Neural cell (in vitro differentiated cells): ENCODE results near the gene ATXN2L. TPM values are rescaled to one million over a fixed set of nuclear protein-coding genes. Genes with fewer than 3 reads are reported as not detected.

Experiments used
- H2AFZ ChIP-seq: fragments of 200-600, 300-800 bp; sonication (generic), shearing (Covaris generic); 2 replicates; pipeline ENCODE4 v1.6.0; 2014; ENCODE audit warnings: low read depth, mild to moderate bottlenecking, antibody characterized with exemption, low read length, moderate library complexity
- H3F3A ChIP-seq: fragments of 200-600 bp; shearing (Covaris generic); 2 replicates; pipeline ENCODE4 v1.6.1; 2016; ENCODE audit warnings: mild to moderate bottlenecking, moderate library complexity, mixed read lengths, antibody characterized with exemption, low read length; ENCODE audit not compliant: insufficient read depth, poor library complexity, severe bottlenecking
- H3K27ac ChIP-seq: fragments of 200-600, 300-800 bp; sonication (generic), shearing (Covaris generic); 2 replicates; pipeline ENCODE4 v1.5.1; 2014; ENCODE audit warnings: mild to moderate bottlenecking, low read length, moderate library complexity
- H3K27me3 ChIP-seq: fragments of 300-800, 200-600 bp; sonication (generic), shearing (Covaris generic); 2 replicates; pipeline ENCODE4 v1.6.0; 2014; ENCODE audit warnings: mild to moderate bottlenecking, low read depth, low read length, moderate library complexity; ENCODE audit not compliant: insufficient read depth
- H3K36me3 ChIP-seq: fragments of 300-800, 200-600 bp; sonication (generic), shearing (Covaris generic); 2 replicates; pipeline ENCODE4 v1.5.1; 2014; ENCODE audit warnings: mild to moderate bottlenecking, antibody characterized with exemption, low read length, moderate library complexity; ENCODE audit not compliant: insufficient read depth
- H3K4me2 ChIP-seq: fragments of 300-800, 200-600 bp; sonication (generic), shearing (Covaris generic); 2 replicates; pipeline ENCODE4 v1.6.0; 2014; ENCODE audit warnings: mild to moderate bottlenecking, low read length
- H3K4me3 ChIP-seq: fragments of 300-800, 200-600 bp; sonication (generic), shearing (Covaris generic); 2 replicates; pipeline ENCODE4 v1.5.1; 2014; ENCODE audit warnings: mild to moderate bottlenecking, low read length, moderate library complexity
- H3K79me2 ChIP-seq: fragments of 200-600 bp; shearing (Covaris generic); replicated peaks from 2 replicates; pipeline ENCODE4 v1.6.0; 2014; ENCODE audit warnings: mild to moderate bottlenecking, low read length, moderate library complexity; ENCODE audit not compliant: insufficient read depth
- H3K9ac ChIP-seq: fragments of 300-800, 200-600 bp; sonication (generic), shearing (Covaris generic); 2 replicates; pipeline ENCODE4 v1.6.1; 2016; ENCODE audit warnings: mild to moderate bottlenecking, low read length, mixed read lengths
- H3K9me2 ChIP-seq: fragments of 200-600 bp; shearing (Covaris generic); 2 replicates; pipeline ENCODE4 v1.6.1; 2016; ENCODE audit warnings: mild to moderate bottlenecking, low read length, mixed read lengths; ENCODE audit not compliant: insufficient read depth
- H3K9me3 ChIP-seq: fragments of 200-600, 300-800 bp; sonication (generic), shearing (Covaris generic); 2 replicates; pipeline ENCODE4 v1.6.1; 2016; ENCODE audit warnings: mild to moderate bottlenecking, mixed run types, low read length, moderate library complexity, mixed read lengths
- H4K20me1 ChIP-seq: fragments of 200-600 bp; shearing (Covaris generic); 2 replicates; pipeline ENCODE4 v1.6.1; 2016; ENCODE audit warnings: mild to moderate bottlenecking, mixed run types; ENCODE audit not compliant: insufficient read depth
- CTCF ChIP-seq: fragments of 450-650 bp; IDR thresholded peaks from 2 replicates; pipeline ENCODE4 v1.5.1; 2014; ENCODE audit warnings: antibody characterized with exemption, mild to moderate bottlenecking, moderate library complexity; ENCODE audit not compliant: poor library complexity, severe bottlenecking
- EP300 ChIP-seq: fragments of 450-650 bp; conservative IDR thresholded peaks from 2 replicates; pipeline ENCODE4 v1.6.1; 2014; ENCODE audit warnings: antibody characterized with exemption, mild to moderate bottlenecking, moderate library complexity; ENCODE audit not compliant: poor library complexity, severe bottlenecking
- EZH2 ChIP-seq: fragments of 200-600, 300-800 bp; shearing (Covaris generic), sonication (generic); IDR thresholded peaks from 2 replicates; pipeline ENCODE4 v1.6.1; 2014; ENCODE audit warnings: antibody characterized with exemption, low read length, borderline replicate concordance, mild to moderate bottlenecking; ENCODE audit not compliant: insufficient read depth, poor library complexity, severe bottlenecking
- MXI1 ChIP-seq: fragments of 450-650 bp; conservative IDR thresholded peaks from 2 replicates; pipeline ENCODE4 v1.6.1; 2014; ENCODE audit warnings: antibody characterized with exemption, mild to moderate bottlenecking; ENCODE audit not compliant: poor library complexity, severe bottlenecking
- POLR2AphosphoS5 ChIP-seq: IDR thresholded peaks from 2 replicates; pipeline ENCODE4 v1.6.1; 2012
- RAD21 ChIP-seq: fragments of 450-650 bp; conservative IDR thresholded peaks from 2 replicates; pipeline ENCODE4 v1.6.1; 2014; ENCODE audit warnings: antibody characterized with exemption, mild to moderate bottlenecking, moderate library complexity
- SMC3 ChIP-seq: fragments of 450-650 bp; conservative IDR thresholded peaks from 2 replicates; pipeline ENCODE4 v1.6.1; 2014; ENCODE audit warnings: antibody characterized with exemption, mild to moderate bottlenecking, moderate library complexity; ENCODE audit not compliant: poor library complexity
- TAF1 ChIP-seq: IDR thresholded peaks from 2 replicates; pipeline ENCODE4 v1.6.1; 2012; ENCODE audit warnings: low read depth
- polyA plus RNA-seq: library from polyadenylated mRNA; depleted of rRNA; stranded (reverse); fragments of >200 nt; gene quantifications from 2 replicates; pipeline ENCODE4 v1.2.3, GENCODE V29; 2014
- TF ChIP-seq, protein P1 (sequence below): IDR thresholded peaks from 2 replicates; pipeline ENCODE4 v1.6.1; 2012; ENCODE audit warnings: borderline replicate concordance

The ATXN2L gene
- polyA plus RNA-seq, 1 donor from 2014 or later: 24.0 TPM

DNA sequence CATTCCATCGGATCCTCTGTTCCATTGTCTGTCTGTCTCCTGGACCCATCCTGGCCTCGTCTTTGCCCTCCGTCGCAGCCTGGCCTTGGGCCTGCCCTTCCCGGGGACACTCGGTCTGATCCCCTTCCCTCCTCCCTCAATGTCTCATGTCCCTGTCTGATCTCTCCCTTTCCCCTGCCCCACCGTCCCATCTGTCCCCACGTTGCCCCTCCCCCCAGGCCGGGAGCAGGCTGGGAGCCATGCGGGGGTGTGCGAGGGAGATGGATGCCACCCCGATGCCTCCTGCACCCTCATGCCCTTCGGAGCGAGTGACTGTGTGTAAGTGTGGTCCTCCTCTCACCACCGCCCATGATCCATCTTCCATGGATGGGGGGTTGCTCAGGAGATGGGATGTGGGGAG is 50.2 kb downstream of the ATXN2L start:
- Histone ChIP-seq H3K9me2 (no peaks in the 10 kb centered on the region), H3K36me3 (peaks cover 5% of the 10 kb centered on the region), H3F3A (no peaks in the 10 kb centered on the region), H3K79me2 (no peaks in the 10 kb centered on the region), H3K4me2 (no peak overlapping the region), H3K4me3 (no peak overlapping the region), H3K9me3 (no peaks in the 10 kb centered on the region), H3K27ac (no peak overlapping the region), H4K20me1 (no peaks in the 10 kb centered on the region), H3K9ac (no peak overlapping the region), H2AFZ (no peak overlapping the region), H3K27me3 (no peaks in the 10 kb centered on the region)
- TF ChIP-seq SMC3 (no peak), RAD21 (no peak), EZH2 (no peak), EP300 (no peak), TAF1 (no peak), CTCF (no peak), POLR2AphosphoS5 (no peak), MXI1 (no peak)
- TF ChIP-seq, protein P1, sequence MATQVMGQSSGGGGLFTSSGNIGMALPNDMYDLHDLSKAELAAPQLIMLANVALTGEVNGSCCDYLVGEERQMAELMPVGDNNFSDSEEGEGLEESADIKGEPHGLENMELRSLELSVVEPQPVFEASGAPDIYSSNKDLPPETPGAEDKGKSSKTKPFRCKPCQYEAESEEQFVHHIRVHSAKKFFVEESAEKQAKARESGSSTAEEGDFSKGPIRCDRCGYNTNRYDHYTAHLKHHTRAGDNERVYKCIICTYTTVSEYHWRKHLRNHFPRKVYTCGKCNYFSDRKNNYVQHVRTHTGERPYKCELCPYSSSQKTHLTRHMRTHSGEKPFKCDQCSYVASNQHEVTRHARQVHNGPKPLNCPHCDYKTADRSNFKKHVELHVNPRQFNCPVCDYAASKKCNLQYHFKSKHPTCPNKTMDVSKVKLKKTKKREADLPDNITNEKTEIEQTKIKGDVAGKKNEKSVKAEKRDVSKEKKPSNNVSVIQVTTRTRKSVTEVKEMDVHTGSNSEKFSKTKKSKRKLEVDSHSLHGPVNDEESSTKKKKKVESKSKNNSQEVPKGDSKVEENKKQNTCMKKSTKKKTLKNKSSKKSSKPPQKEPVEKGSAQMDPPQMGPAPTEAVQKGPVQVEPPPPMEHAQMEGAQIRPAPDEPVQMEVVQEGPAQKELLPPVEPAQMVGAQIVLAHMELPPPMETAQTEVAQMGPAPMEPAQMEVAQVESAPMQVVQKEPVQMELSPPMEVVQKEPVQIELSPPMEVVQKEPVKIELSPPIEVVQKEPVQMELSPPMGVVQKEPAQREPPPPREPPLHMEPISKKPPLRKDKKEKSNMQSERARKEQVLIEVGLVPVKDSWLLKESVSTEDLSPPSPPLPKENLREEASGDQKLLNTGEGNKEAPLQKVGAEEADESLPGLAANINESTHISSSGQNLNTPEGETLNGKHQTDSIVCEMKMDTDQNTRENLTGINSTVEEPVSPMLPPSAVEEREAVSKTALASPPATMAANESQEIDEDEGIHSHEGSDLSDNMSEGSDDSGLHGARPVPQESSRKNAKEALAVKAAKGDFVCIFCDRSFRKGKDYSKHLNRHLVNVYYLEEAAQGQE: no peak

DNA sequence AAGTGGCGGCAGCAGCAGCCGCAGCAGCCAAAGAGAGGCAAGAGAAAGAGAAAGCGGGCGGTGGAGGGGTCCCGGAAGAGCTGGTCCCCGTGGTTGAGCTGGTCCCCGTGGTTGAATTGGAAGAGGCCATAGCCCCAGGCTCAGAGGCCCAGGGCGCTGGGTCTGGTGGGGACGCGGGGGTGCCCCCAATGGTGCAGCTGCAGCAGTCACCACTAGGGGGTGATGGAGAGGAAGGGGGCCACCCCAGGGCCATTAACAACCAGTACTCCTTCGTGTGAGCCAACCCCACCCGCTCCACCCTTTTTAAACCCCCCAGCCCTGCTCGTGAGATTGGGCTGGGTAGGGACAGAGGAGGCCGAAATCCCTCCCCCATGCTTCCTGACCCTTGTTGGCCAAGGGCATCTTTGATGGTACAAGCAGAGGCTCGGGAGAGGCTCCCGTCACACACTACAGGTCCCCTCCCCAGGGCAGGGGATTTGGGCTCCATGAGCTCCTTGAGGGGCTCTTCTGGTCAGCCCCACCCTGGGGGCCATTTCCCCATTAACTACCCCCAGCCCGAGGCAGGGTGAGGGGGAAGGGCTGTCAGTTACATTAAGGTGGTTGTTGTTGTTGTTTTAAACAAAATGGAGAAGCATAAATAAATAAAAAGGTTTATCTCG is 50.9 kb downstream of the ATXN2L start:
- no peaks in the 10 kb centered on the region for H4K20me1 ChIP-seq
- H3F3A ChIP-seq: no peaks in the 10 kb centered on the region
- H3K9ac ChIP-seq: no peak overlapping the region
- TF ChIP-seq SMC3: no peak
- no peak for TF ChIP-seq MXI1
- TF ChIP-seq TAF1: no peak
- no peak for TF ChIP-seq EP300
- no peak for TF ChIP-seq POLR2AphosphoS5
- TF ChIP-seq RAD21: no peak
- TF ChIP-seq EZH2: no peak
- no peak for TF ChIP-seq CTCF
- TF ChIP-seq, protein P1: no peak
- no peak overlapping the region for H3K4me3 ChIP-seq
- H3K9me2 ChIP-seq: no peaks in the 10 kb centered on the region
- H3K9me3 ChIP-seq: no peaks in the 10 kb centered on the region
- no peak overlapping the region for H3K27ac ChIP-seq
- H2AFZ ChIP-seq: no peak overlapping the region
- no peaks in the 10 kb centered on the region for H3K27me3 ChIP-seq
- H3K4me2 ChIP-seq: no peak overlapping the region
- H3K79me2 ChIP-seq: no peaks in the 10 kb centered on the region
- peaks cover 5% of the 10 kb centered on the region for H3K36me3 ChIP-seq
